Trophoblast cell (in vitro differentiated cells and primary cell): Measurements from ENCODE around the gene TSPEAR.

Experiments
- DNase-seq, 2 donors: peaks; one replicate each; pipeline ENCODE4 v3.0.0-alpha.2; 2016
- H2AFZ ChIP-seq: 2 replicates; pipeline ENCODE4 v1.6.1; 2013; ENCODE audit warnings: low read length, moderate library complexity, mild to moderate bottlenecking; ENCODE audit not compliant: insufficient read depth, poor library complexity
- H2AK5ac ChIP-seq: 2 replicates; pipeline ENCODE4 v1.6.1; 2013; ENCODE audit warnings: mild to moderate bottlenecking, low read length
- H2BK120ac ChIP-seq: 2 replicates; pipeline ENCODE4 v1.6.1; 2013; ENCODE audit warnings: low read length, mild to moderate bottlenecking, moderate library complexity; ENCODE audit not compliant: insufficient read depth, poor library complexity
- H2BK12ac ChIP-seq: 2 replicates; pipeline ENCODE4 v1.6.1; 2013; ENCODE audit warnings: mild to moderate bottlenecking, low read length, moderate library complexity
- H2BK5ac ChIP-seq: 2 replicates; pipeline ENCODE4 v1.6.1; 2013; ENCODE audit warnings: low read length, low read depth, moderate library complexity, mild to moderate bottlenecking; ENCODE audit not compliant: poor library complexity
- H3K14ac ChIP-seq: 2 replicates; pipeline ENCODE4 v1.6.1; 2013; ENCODE audit warnings: mild to moderate bottlenecking, low read length
- H3K18ac ChIP-seq: 2 replicates; pipeline ENCODE4 v1.6.1; 2013; ENCODE audit warnings: mild to moderate bottlenecking, low read length
- H3K23ac ChIP-seq: 2 replicates; pipeline ENCODE4 v1.6.1; 2013; ENCODE audit warnings: low read length
- H3K27ac ChIP-seq: 2 replicates; pipeline ENCODE4 v1.5.1; 2013; ENCODE audit warnings: low read depth, mild to moderate bottlenecking, inconsistent platforms, low read length, moderate library complexity
- H3K27me3 ChIP-seq: 2 replicates; pipeline ENCODE4 v1.6.1; 2013; ENCODE audit warnings: inconsistent platforms, mild to moderate bottlenecking, low read length, moderate library complexity; ENCODE audit not compliant: insufficient read depth
- H3K36me3 ChIP-seq, 2 experiments: 1 replicate in 1 of 2; 2 replicates in 1 of 2; pipeline ENCODE4 v1.6.1; 2013; ENCODE audit warnings: low read length in 2 of 2, mild to moderate bottlenecking in 2 of 2, moderate library complexity in 1 of 2; ENCODE audit not compliant: insufficient read depth in 2 of 2, control insufficient read depth in 1 of 2
- H3K4ac ChIP-seq: 2 replicates; pipeline ENCODE4 v1.6.1; 2013; ENCODE audit warnings: low read depth, mild to moderate bottlenecking, low read length, moderate library complexity
- H3K4me1 ChIP-seq, 2 experiments: 1 replicate in 1 of 2; 2 replicates in 1 of 2; pipeline ENCODE4 v1.6.1; 2013; ENCODE audit warnings: low read length in 2 of 2, mild to moderate bottlenecking in 2 of 2, moderate library complexity in 1 of 2; ENCODE audit not compliant: insufficient read depth in 2 of 2, control insufficient read depth in 1 of 2
- H3K4me2 ChIP-seq: 2 replicates; pipeline ENCODE4 v1.6.1; 2013; ENCODE audit warnings: inconsistent platforms, mild to moderate bottlenecking, low read length, moderate library complexity
- H3K4me3 ChIP-seq: 2 replicates; pipeline ENCODE4 v1.5.1; 2013; ENCODE audit warnings: mild to moderate bottlenecking, low read depth, low read length, inconsistent platforms
- H3K79me1 ChIP-seq: one replicate; pipeline ENCODE4 v1.6.1; 2013; ENCODE audit warnings: low read length
- H3K79me2 ChIP-seq: 2 replicates; pipeline ENCODE4 v1.6.1; 2013; ENCODE audit warnings: low read length, mild to moderate bottlenecking; ENCODE audit not compliant: control insufficient read depth, insufficient read depth, poor library complexity
- H3K9ac ChIP-seq: 2 replicates; pipeline ENCODE4 v1.6.1; 2013; ENCODE audit warnings: mild to moderate bottlenecking, low read length
- H3K9me3 ChIP-seq: 2 replicates; pipeline ENCODE4 v1.6.1; 2013; ENCODE audit warnings: low read depth, mild to moderate bottlenecking, control low read depth, inconsistent platforms, low read length; ENCODE audit not compliant: insufficient read depth
- H4K12ac ChIP-seq: 2 replicates; pipeline ENCODE4 v1.6.1; 2013; ENCODE audit warnings: low read depth, mild to moderate bottlenecking, low read length, moderate library complexity
- H4K8ac ChIP-seq: 2 replicates; pipeline ENCODE4 v1.6.1; 2013; ENCODE audit warnings: low read depth, mild to moderate bottlenecking, low read length, moderate library complexity
- H4K91ac ChIP-seq: one replicate; pipeline ENCODE4 v1.6.1; 2013; ENCODE audit warnings: low read depth, mild to moderate bottlenecking, low read length, moderate library complexity
- WGBS: extraction: QIAGEN DNeasy Blood & Tissue Kit; methylation state at CpG from one replicate; pipeline ENCODE4 v1.1.7; 2013; ENCODE audit warnings: missing lambda C conversion rate; ENCODE audit not compliant: insufficient read length, insufficient coverage; ENCODE audit errors: extremely low coverage; 5-methylcytosine and 5-hydroxymethylcytosine counted together

TSPEAR gene

DNA sequence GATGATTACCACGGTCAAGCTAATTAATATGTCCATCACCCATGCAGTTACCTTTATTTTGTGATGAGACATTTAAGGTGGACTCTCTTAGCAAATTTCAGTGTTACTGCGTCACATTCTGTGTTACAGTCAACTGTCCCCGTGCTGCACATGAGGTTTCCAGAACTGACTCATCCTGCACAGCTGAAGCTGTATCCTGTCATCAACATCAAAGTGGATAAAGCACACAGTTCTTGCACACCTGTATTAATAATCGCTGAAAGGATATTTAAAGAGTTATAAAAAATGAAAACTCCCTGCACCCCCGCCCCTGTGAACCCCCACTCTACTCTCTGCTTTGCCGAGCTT is 127.6 kb downstream of the TSPEAR start:
- Histone ChIP-seq H2AFZ (no peak overlapping the region), H4K12ac (no peak overlapping the region)

GRCh38 chr21:44583089-44583799 is 128.1 kb downstream of the TSPEAR start:
- no peak overlapping the region for H3K4ac ChIP-seq
- no peak overlapping the region for H3K14ac ChIP-seq
- H2AK5ac ChIP-seq: no peak overlapping the region
- no peaks in the 10 kb centered on the region for H3K4me1 ChIP-seq
- H3K27me3 ChIP-seq: no peaks in the 10 kb centered on the region
- H3K36me3 ChIP-seq: no peaks in the 10 kb centered on the region
- peaks cover 10% of the 10 kb centered on the region for H3K9me3 ChIP-seq
- H3K27ac ChIP-seq: no peak overlapping the region
- H3K79me2 ChIP-seq: no peaks in the 10 kb centered on the region
- no peak overlapping the region for H2BK120ac ChIP-seq
- peak in 1 of 2 donors; percentile 4 for DNase-seq
- H3K23ac ChIP-seq: no peak overlapping the region
- no peak overlapping the region for H4K8ac ChIP-seq
- WGBS: no CpG with 5 or more reads among the region's 11 CpGs
- no peak overlapping the region for H3K4me3 ChIP-seq
- no peak overlapping the region for H2AFZ ChIP-seq
- no peak overlapping the region for H3K4me2 ChIP-seq
- H2BK5ac ChIP-seq: no peak overlapping the region
- no peak overlapping the region for H3K9ac ChIP-seq
- H3K79me1 ChIP-seq: no peaks in the 10 kb centered on the region
- no peak overlapping the region for H4K12ac ChIP-seq
- H2BK12ac ChIP-seq: no peak overlapping the region
- no peak overlapping the region for H3K18ac ChIP-seq
- H4K91ac ChIP-seq: no peak overlapping the region

More for the DNA sequence above, 127.6 kb downstream of the TSPEAR start:
- Histone ChIP-seq H3K4me3 (no peak overlapping the region), H3K4me1 (no peaks in the 10 kb centered on the region), H3K79me2 (no peaks in the 10 kb centered on the region), H3K9me3 (peaks cover 6% of the 10 kb centered on the region), H3K9ac (no peak overlapping the region), H2BK5ac (no peak overlapping the region), H3K4me2 (no peak overlapping the region), H3K79me1 (no peaks in the 10 kb centered on the region), H3K27me3 (no peaks in the 10 kb centered on the region), H2BK12ac (no peak overlapping the region), H3K36me3 (no peaks in the 10 kb centered on the region), H3K4ac (no peak overlapping the region), H3K27ac (no peak overlapping the region), H4K91ac (no peak overlapping the region), H3K14ac (no peak overlapping the region), H3K23ac (no peak overlapping the region), H3K18ac (no peak overlapping the region), H2AK5ac (no peak overlapping the region), H4K8ac (no peak overlapping the region), H2BK120ac (no peak overlapping the region)
- no CpG with 5 or more reads among the region's 6 CpGs for WGBS
- DNase-seq: no peak

DNA sequence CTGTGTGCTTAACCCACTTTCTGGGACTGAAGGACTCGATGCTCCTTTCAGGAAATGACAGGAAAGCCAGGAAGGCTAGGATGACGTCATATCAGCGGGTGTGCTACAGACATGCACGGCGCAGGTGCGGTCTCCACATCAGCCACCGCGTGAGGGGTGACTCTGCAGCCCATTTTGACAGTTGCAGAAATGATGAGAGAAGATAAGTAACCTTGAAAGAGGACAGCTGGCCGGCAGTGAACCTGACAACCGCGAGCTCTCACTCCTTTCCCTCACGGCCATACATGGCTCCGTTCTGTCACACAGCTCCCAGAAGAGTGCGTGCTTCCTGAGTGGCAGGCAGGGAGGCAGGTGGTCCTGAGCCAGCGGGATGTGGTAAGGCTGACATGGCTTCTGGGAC is 129.3 kb downstream of the TSPEAR start:
- Histone ChIP-seq H2BK5ac (no peak overlapping the region), H3K36me3 (no peaks in the 10 kb centered on the region), H3K4ac (no peak overlapping the region), H3K9ac (no peak overlapping the region), H4K12ac (no peak overlapping the region), H3K27ac (no peak overlapping the region), H2BK120ac (no peak overlapping the region), H3K79me2 (no peaks in the 10 kb centered on the region), H3K4me1 (no peaks in the 10 kb centered on the region), H3K27me3 (no peaks in the 10 kb centered on the region), H4K8ac (no peak overlapping the region), H4K91ac (no peak overlapping the region), H3K14ac (no peak overlapping the region), H3K9me3 (peaks cover 14% of the 10 kb centered on the region), H2AFZ (no peak overlapping the region), H3K18ac (no peak overlapping the region), H3K23ac (no peak overlapping the region), H3K79me1 (no peaks in the 10 kb centered on the region), H3K4me2 (no peak overlapping the region), H2BK12ac (no peak overlapping the region), H2AK5ac (no peak overlapping the region), H3K4me3 (no peak overlapping the region)
- no peak for DNase-seq
- WGBS: no CpG with 5 or more reads among the region's 15 CpGs

GRCh38 chr21:44581158-44581557 is 130.2 kb downstream of the TSPEAR start:
- Histone ChIP-seq H4K12ac (no peak overlapping the region), H3K9me3 (peaks cover 14% of the 10 kb centered on the region), H2AK5ac (no peak overlapping the region), H2AFZ (no peak overlapping the region), H2BK120ac (no peak overlapping the region), H3K79me2 (no peaks in the 10 kb centered on the region), H4K8ac (no peak overlapping the region), H2BK5ac (no peak overlapping the region), H3K4ac (no peak overlapping the region), H3K4me1 (no peaks in the 10 kb centered on the region), H3K27me3 (no peaks in the 10 kb centered on the region), H2BK12ac (no peak overlapping the region), H3K36me3 (no peaks in the 10 kb centered on the region), H3K4me2 (no peak overlapping the region), H3K23ac (no peak overlapping the region), H3K9ac (no peak overlapping the region), H3K27ac (no peak overlapping the region), H3K14ac (no peak overlapping the region), H4K91ac (no peak overlapping the region), H3K79me1 (no peaks in the 10 kb centered on the region), H3K18ac (no peak overlapping the region), H3K4me3 (no peak overlapping the region)
- no peak for DNase-seq
- no CpG with 5 or more reads among the region's 3 CpGs for WGBS
